Thoracic aorta (tissue), 2 donors: ENCODE measurements around the gene ISL2. TPM values are rescaled to one million over a fixed set of nuclear protein-coding genes. Genes with fewer than 3 reads are reported as not detected.

ENCODE experiments used
- ATAC-seq: fragments of 150-250 bp; one replicate; pipeline ENCODE4 v1.8.0; 2017; ENCODE audit warnings: low read depth; ENCODE audit not compliant: insufficient number of reproducible peaks, low FRiP score
- DNase-seq: peaks from one replicate; pipeline ENCODE4 v3.0.0-alpha.2; 2020; ENCODE audit warnings: low spot score
- H3K27ac ChIP-seq, 2 donors: fragments of 200-600 bp; sonication (generic); 1 replicate in 1 of 2; 2 replicates in 1 of 2; pipeline ENCODE4 v1.5.1; 2016; ENCODE audit warnings: mild to moderate bottlenecking in 2 of 2, moderate library complexity in 2 of 2
- H3K27me3 ChIP-seq: fragments of 200-600 bp; sonication (generic); replicated peaks from 2 replicates; pipeline ENCODE4 v1.6.0; 2016; ENCODE audit warnings: mild to moderate bottlenecking; ENCODE audit not compliant: insufficient read depth
- H3K36me3 ChIP-seq: fragments of 200-600 bp; sonication (generic); one replicate; pipeline ENCODE4 v1.5.1; 2016
- H3K4me1 ChIP-seq, 2 donors: fragments of 200-600 bp; sonication (generic); 1 replicate in 1 of 2; 2 replicates in 1 of 2; pipeline versions ENCODE4 v1.5.1 to v1.6.0; 2016; ENCODE audit warnings: low read depth in 2 of 2, mild to moderate bottlenecking in 1 of 2; ENCODE audit not compliant: control insufficient read depth in 1 of 2
- H3K4me3 ChIP-seq: fragments of 200-600 bp; sonication (generic); 2 replicates; pipeline ENCODE4 v1.5.1; 2016; ENCODE audit warnings: mild to moderate bottlenecking
- H3K9me3 ChIP-seq: fragments of 200-600 bp; sonication (generic); 2 replicates; pipeline ENCODE4 v1.5.1; 2016
- CTCF ChIP-seq: fragments of 200-600 bp; sonication (generic); IDR thresholded peaks from one replicate; pipeline ENCODE4 v1.5.1; 2019; ENCODE audit warnings: antibody characterized with exemption
- total RNA-seq, 2 donors: library from RNA; depleted of rRNA; stranded (reverse); fragments of >200 nt; gene quantifications; one replicate each; pipeline versions ENCODE4 v1.1.0 to v1.2.3, GENCODE V29; 2016

Gene ISL2
- total RNA-seq, 2 donors from 2014 or later = not detected

DNA sequence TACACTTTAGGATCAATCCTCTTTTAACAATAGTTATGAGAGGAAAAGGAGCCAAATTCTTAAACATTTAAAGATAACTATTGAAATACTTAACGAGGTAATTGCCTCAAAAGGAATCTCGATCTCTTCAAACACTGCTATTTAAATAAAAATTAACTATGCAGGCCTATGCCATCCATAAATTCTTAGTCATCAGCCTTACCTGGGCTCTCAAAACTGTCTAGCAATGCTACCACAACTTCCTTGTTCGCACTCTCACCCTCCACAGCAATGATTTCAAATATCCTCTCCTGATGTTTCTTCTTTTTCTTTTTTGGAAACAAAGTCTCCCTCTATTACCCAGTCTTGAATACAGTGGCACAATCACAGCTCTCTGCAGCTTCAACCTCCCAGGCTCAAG lies 37.6 kb upstream of the ISL2 start:
- TF ChIP-seq CTCF = no peak
- no peak for ATAC-seq

GRCh38 chr15:76299786-76300185 lies 36.8 kb upstream of the ISL2 start:
- H3K9me3 ChIP-seq = no peaks in the 10 kb centered on the region
- H3K27me3 ChIP-seq = no peaks in the 10 kb centered on the region
- no peak for ATAC-seq
- DNase-seq = no peak
- no peak overlapping the region for H3K27ac ChIP-seq
- H3K4me1 ChIP-seq = peaks cover 0 to 12% of the 10 kb centered on the region in 2 donors
- H3K4me3 ChIP-seq = no peak overlapping the region
- H3K36me3 ChIP-seq = no peaks in the 10 kb centered on the region
- TF ChIP-seq CTCF = no peak

More for the DNA sequence above, 37.6 kb upstream of the ISL2 start:
- Histone ChIP-seq H3K4me3 (no peak overlapping the region), H3K4me1 (peaks cover 0 to 12% of the 10 kb centered on the region in 2 donors), H3K27ac (no peak overlapping the region), H3K36me3 (no peaks in the 10 kb centered on the region), H3K9me3 (no peaks in the 10 kb centered on the region), H3K27me3 (no peaks in the 10 kb centered on the region)
- no peak for DNase-seq

DNA sequence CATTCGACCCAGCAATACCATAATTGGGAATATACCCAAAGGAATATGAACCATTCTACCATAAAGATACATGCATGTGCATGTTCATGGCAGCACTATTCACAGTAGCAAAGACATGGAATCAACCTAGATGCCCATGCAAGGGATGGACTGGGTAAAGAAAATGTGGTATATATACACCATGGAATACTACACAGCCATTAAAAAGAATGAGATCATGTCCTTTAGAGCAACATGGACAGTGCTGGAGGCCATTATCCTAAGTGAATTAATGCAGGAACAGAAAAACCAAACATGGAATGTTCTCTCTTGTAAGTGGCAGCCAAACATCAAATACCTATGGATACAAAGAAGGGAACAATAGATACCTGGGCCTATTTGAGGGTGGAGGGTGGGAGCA lies 32.7 kb upstream of the ISL2 start:
- no peaks in the 10 kb centered on the region for H3K4me1 ChIP-seq
- no peaks in the 10 kb centered on the region for H3K36me3 ChIP-seq
- DNase-seq = no peak
- H3K4me3 ChIP-seq = no peak overlapping the region
- no peak for ATAC-seq
- H3K27me3 ChIP-seq = no peaks in the 10 kb centered on the region
- no peaks in the 10 kb centered on the region for H3K9me3 ChIP-seq
- no peak overlapping the region for H3K27ac ChIP-seq
- no peak for TF ChIP-seq CTCF

- no peak for TF ChIP-seq CTCF
- ATAC-seq (no peak), DNase-seq (no peak)
- Histone ChIP-seq H3K27ac (peak overlapping the region in 1 of 2 donors; percentile 90), H3K4me3 (peak overlapping the region; percentile 98), H3K4me1 (peaks cover 10 to 11% of the 10 kb centered on the region in 2 donors), H3K36me3 (no peaks in the 10 kb centered on the region), H3K27me3 (no peaks in the 10 kb centered on the region), H3K9me3 (no peaks in the 10 kb centered on the region)
Measured at GRCh38 chr15:76309601-76310330, 26.8 kb upstream of the ISL2 start.

- H3K4me1 ChIP-seq = peaks cover 10 to 11% of the 10 kb centered on the region in 2 donors
- H3K9me3 ChIP-seq = no peaks in the 10 kb centered on the region
- no peaks in the 10 kb centered on the region for H3K27me3 ChIP-seq
- no peaks in the 10 kb centered on the region for H3K36me3 ChIP-seq
- TF ChIP-seq CTCF = no peak
- H3K27ac ChIP-seq = peak overlapping the region; percentile 77 to 90
- peak overlapping the region; percentile 98 for H3K4me3 ChIP-seq
- peak; percentile 33 for ATAC-seq
- no peak for DNase-seq
Measured at GRCh38 chr15:76310475-76311099, 26.0 kb upstream of the ISL2 start.
